Neural cell (in vitro differentiated cells): ENCODE data around the gene PANK1.

Experiments used
- CTCF ChIP-seq: fragments of 450-650 bp; IDR thresholded peaks from 2 replicates; pipeline ENCODE4 v1.5.1; 2014; ENCODE audit warnings: antibody characterized with exemption, mild to moderate bottlenecking, moderate library complexity; ENCODE audit not compliant: poor library complexity, severe bottlenecking
- EZH2 ChIP-seq: fragments of 200-600, 300-800 bp; shearing (Covaris generic), sonication (generic); IDR thresholded peaks from 2 replicates; pipeline ENCODE4 v1.6.1; 2014; ENCODE audit warnings: antibody characterized with exemption, low read length, borderline replicate concordance, mild to moderate bottlenecking; ENCODE audit not compliant: insufficient read depth, poor library complexity, severe bottlenecking
- MXI1 ChIP-seq: fragments of 450-650 bp; conservative IDR thresholded peaks from 2 replicates; pipeline ENCODE4 v1.6.1; 2014; ENCODE audit warnings: antibody characterized with exemption, mild to moderate bottlenecking; ENCODE audit not compliant: poor library complexity, severe bottlenecking
- RAD21 ChIP-seq: fragments of 450-650 bp; conservative IDR thresholded peaks from 2 replicates; pipeline ENCODE4 v1.6.1; 2014; ENCODE audit warnings: antibody characterized with exemption, mild to moderate bottlenecking, moderate library complexity

GRCh38 chr10:89677341-89677740, 32.3 kb upstream of the PANK1 start:
- TF ChIP-seq CTCF (no peak), EZH2 (no peak), MXI1 (no peak), RAD21 (no peak)
